ENCODE results near the gene CLDN19. TPM values are rescaled to one million over a fixed set of nuclear protein-coding genes. Genes with fewer than 3 reads are reported as not detected.

The CLDN19 gene
- polyA plus RNA-seq, 1 donor from 2014 or later: not detected

DNA sequence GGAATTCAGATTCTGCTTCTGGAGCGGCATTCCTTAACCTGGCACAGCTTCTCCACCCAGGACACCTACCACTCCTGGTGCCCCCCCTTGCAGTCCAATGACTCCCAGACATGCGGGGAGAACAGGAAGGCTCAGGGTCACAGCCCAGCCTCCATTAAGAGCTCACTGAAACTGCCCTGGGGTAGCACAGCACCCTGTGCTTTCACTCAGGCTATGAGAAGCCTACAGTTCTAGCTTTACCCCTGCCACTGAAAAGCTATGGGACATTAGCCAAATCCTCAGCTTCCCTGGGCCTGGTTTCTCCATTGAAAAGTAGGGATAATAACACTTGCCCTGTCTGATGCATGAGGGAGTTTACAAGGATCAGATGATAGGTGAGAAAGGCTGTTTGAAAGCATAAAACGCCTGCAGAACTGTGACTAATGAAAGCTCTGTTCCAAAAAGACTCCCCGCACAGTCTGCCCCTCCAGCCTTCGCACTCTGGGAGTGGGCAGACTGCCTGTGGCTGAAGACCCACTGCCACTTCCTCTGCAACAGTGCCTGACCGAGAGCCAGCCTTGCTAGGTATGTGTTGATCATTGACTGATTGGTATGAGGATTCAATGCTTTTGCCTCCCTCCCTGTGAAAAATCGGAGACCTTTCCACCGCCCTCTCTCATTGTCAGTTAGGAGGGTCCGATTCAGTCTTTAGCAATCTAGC, 2.7 kb upstream of the CLDN19 start:
- Histone ChIP-seq H3K9me2 (ENCODE audit: insufficient read depth, low read length) (no peaks in the 10 kb centered on the region), H3K9ac (ENCODE audit: low read length) (no peak overlapping the region), H2AFZ (ENCODE audit: low read depth, low read length) (no peak overlapping the region), H3K79me2 (replicated peaks; ENCODE audit: insufficient read depth, low read length) (no peaks in the 10 kb centered on the region), H3K4me3 (ENCODE audit: low read length) (no peak overlapping the region), H4K20me1 (ENCODE audit: insufficient read depth) (no peaks in the 10 kb centered on the region), H3K36me3 (ENCODE audit: insufficient read depth, low read length) (no peaks in the 10 kb centered on the region), H3K27ac (ENCODE audit: low read length) (no peak overlapping the region), H3K27me3 (ENCODE audit: insufficient read depth, low read depth, low read length) (no peaks in the 10 kb centered on the region), H3K4me2 (ENCODE audit: low read length) (no peak overlapping the region), H3F3A (ENCODE audit: insufficient read depth, low read length, poor library complexity, severe bottlenecking) (no peaks in the 10 kb centered on the region), H3K9me3 (ENCODE audit: low read length) (no peaks in the 10 kb centered on the region)
- TF ChIP-seq REST (IDR thresholded peaks at IDR 0.05; ENCODE audit: borderline replicate concordance): no peak
- TF ChIP-seq SMC3 (conservative IDR thresholded peaks at IDR 0.05; ENCODE audit: poor library complexity): no peak
- no peak for TF ChIP-seq EP300 (conservative IDR thresholded peaks at IDR 0.05; ENCODE audit: poor library complexity, severe bottlenecking)
- TF ChIP-seq, protein P1, sequence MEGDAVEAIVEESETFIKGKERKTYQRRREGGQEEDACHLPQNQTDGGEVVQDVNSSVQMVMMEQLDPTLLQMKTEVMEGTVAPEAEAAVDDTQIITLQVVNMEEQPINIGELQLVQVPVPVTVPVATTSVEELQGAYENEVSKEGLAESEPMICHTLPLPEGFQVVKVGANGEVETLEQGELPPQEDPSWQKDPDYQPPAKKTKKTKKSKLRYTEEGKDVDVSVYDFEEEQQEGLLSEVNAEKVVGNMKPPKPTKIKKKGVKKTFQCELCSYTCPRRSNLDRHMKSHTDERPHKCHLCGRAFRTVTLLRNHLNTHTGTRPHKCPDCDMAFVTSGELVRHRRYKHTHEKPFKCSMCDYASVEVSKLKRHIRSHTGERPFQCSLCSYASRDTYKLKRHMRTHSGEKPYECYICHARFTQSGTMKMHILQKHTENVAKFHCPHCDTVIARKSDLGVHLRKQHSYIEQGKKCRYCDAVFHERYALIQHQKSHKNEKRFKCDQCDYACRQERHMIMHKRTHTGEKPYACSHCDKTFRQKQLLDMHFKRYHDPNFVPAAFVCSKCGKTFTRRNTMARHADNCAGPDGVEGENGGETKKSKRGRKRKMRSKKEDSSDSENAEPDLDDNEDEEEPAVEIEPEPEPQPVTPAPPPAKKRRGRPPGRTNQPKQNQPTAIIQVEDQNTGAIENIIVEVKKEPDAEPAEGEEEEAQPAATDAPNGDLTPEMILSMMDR (IDR thresholded peaks at IDR 0.05; ENCODE audit: poor library complexity, severe bottlenecking): no peak
- no peak for TF ChIP-seq RAD21 (conservative IDR thresholded peaks at IDR 0.05)
- TF ChIP-seq POLR2AphosphoS5 (IDR thresholded peaks at IDR 0.05): no peak
- TF ChIP-seq MXI1 (conservative IDR thresholded peaks at IDR 0.05; ENCODE audit: poor library complexity, severe bottlenecking): no peak

DNA sequence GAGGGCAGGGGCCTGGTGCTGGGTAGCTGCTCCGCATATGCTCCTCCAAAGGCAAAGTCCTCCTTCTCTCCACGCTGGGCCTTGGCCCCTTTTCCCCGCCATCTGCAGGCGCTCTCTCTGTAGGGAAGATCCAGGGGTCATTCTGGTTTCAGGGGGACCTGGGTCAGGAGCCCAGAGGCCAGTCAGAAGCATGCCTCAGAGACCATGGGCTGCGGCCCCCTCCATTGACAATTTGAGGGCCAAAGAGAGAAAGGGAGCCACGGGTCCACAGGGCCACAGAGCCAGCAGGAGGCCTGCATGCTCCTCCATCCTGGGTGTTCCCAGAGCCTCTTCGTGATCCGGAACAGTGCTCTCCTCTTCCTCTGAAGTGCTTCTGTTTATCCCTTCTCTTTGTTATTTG, 2.1 kb upstream of the CLDN19 start:
- H3K27ac ChIP-seq (ENCODE audit: low read length): no peak overlapping the region

More for the DNA sequence above, 2.1 kb upstream of the CLDN19 start:
- Histone ChIP-seq H2AFZ (ENCODE audit: low read depth, low read length) (no peak overlapping the region), H3K27me3 (ENCODE audit: insufficient read depth, low read depth, low read length) (no peaks in the 10 kb centered on the region), H4K20me1 (ENCODE audit: insufficient read depth) (no peaks in the 10 kb centered on the region), H3K9ac (ENCODE audit: low read length) (no peak overlapping the region), H3K4me2 (ENCODE audit: low read length) (no peak overlapping the region), H3K79me2 (replicated peaks; ENCODE audit: insufficient read depth, low read length) (no peaks in the 10 kb centered on the region), H3K36me3 (ENCODE audit: insufficient read depth, low read length) (no peaks in the 10 kb centered on the region), H3F3A (ENCODE audit: insufficient read depth, low read length, poor library complexity, severe bottlenecking) (no peaks in the 10 kb centered on the region), H3K9me3 (ENCODE audit: low read length) (no peaks in the 10 kb centered on the region), H3K9me2 (ENCODE audit: insufficient read depth, low read length) (no peaks in the 10 kb centered on the region), H3K4me3 (ENCODE audit: low read length) (no peak overlapping the region)
- TF ChIP-seq EP300 (conservative IDR thresholded peaks at IDR 0.05; ENCODE audit: poor library complexity, severe bottlenecking) (no peak), REST (IDR thresholded peaks at IDR 0.05; ENCODE audit: borderline replicate concordance) (no peak)

Measured in neural cell (in vitro differentiated cells).